Upper lobe of left lung (tissue), 6 donors: Measurements from ENCODE around the gene FAM110A. TPM values are rescaled to one million over a fixed set of nuclear protein-coding genes. Genes with fewer than 3 reads are reported as not detected.
A peak's percentile ranks its signal among the peaks of the same experiment; 100 is the strongest.
"Not testable (repeated sequence)": the region's sequence is repeated elsewhere in the genome, so short reads cannot be mapped to it uniquely, and the experiment has no call there.

ENCODE experiments used
- ATAC-seq, 2 donors: fragments of 200-7000 bp; cut with Tn5 transposase; one replicate each; pipeline ENCODE4 v1.9.1; 2022; ENCODE audit warnings: mild to moderate bottlenecking in 2 of 2, moderate library complexity in 2 of 2; ENCODE audit not compliant: low FRiP score in 2 of 2
- DNase-seq, 2 donors: peaks; one replicate each; pipeline ENCODE4 v3.0.0-alpha.2; 2019 to 2020
- H3K27ac ChIP-seq, 4 donors: fragments of 200-600 bp; sonication (generic); one replicate each; pipeline ENCODE4 v1.5.1; 2016 to 2019
- H3K27me3 ChIP-seq, 4 donors: fragments of 200-600 bp; sonication (generic); one replicate each; pipeline ENCODE4 v1.5.1; 2017 to 2019
- H3K36me3 ChIP-seq, 4 donors: fragments of 200-600 bp; sonication (generic); one replicate each; pipeline ENCODE4 v1.5.1; 2016 to 2019
- H3K4me1 ChIP-seq, 4 donors: fragments of 200-600 bp; sonication (generic); one replicate each; pipeline ENCODE4 v1.5.1; 2018 to 2019
- H3K4me3 ChIP-seq, 4 donors: fragments of 200-600 bp; sonication (generic); one replicate each; pipeline ENCODE4 v1.5.1; 2017 to 2019; ENCODE audit warnings: mild to moderate bottlenecking in 2 of 4, moderate library complexity in 1 of 4
- H3K9me3 ChIP-seq, 4 donors: fragments of 200-600 bp; sonication (generic); one replicate each; pipeline ENCODE4 v1.5.1; 2018 to 2019
- EP300 ChIP-seq, 4 donors: sonication (generic); formaldehyde crosslinking; IDR thresholded peaks; one replicate each; pipeline ENCODE4 v1.5.1; 2017; ENCODE audit warnings: antibody characterized with exemption in 4 of 4, control low read depth in 2 of 4
- POLR2A ChIP-seq, 4 donors: fragments of 450-650 bp; IDR thresholded peaks; one replicate each; pipeline ENCODE4 v1.5.1; 2016 to 2017; ENCODE audit warnings: antibody characterized with exemption in 4 of 4, mild to moderate bottlenecking in 2 of 4
- POLR2AphosphoS5 ChIP-seq, 2 donors: sonication (generic); formaldehyde crosslinking; IDR thresholded peaks; one replicate each; pipeline ENCODE4 v1.5.1; 2017; ENCODE audit warnings: antibody characterized with exemption in 2 of 2
- WGBS, 2 donors: methylation state at CpG; one replicate each; pipeline ENCODE4 v1.1.5; 2017 to 2018; 5-methylcytosine and 5-hydroxymethylcytosine counted together
- total RNA-seq, 6 donors: library from RNA; depleted of rRNA in 4 of 6; stranded (reverse); fragments of >200 nt in 4 of 6; gene quantifications; one replicate each; pipeline versions ENCODE4 v1.1.0 to v1.2.1, GENCODE V29; 2016 to 2021
- TF ChIP-seq, protein P1 (sequence below), 6 experiments: fragments of 450-650 bp in 4 of 6; fragments of 200-600 bp in 2 of 6; sonication (generic) in 2 of 6; IDR thresholded peaks; one replicate each; pipeline ENCODE4 v1.5.1; 2016 to 2019; ENCODE audit warnings: antibody characterized with exemption in 6 of 6
- donor health status: DM: no; HTN: no; CAD: no; lungs with moderate emphysema.
- donor health status: DM: no; HTN: yes; CAD: no; lungs with severe emphysema.

FAM110A gene
- total RNA-seq, 6 donors from 2014 or later: 13.2 to 27.9 (median 19.9) TPM

DNA sequence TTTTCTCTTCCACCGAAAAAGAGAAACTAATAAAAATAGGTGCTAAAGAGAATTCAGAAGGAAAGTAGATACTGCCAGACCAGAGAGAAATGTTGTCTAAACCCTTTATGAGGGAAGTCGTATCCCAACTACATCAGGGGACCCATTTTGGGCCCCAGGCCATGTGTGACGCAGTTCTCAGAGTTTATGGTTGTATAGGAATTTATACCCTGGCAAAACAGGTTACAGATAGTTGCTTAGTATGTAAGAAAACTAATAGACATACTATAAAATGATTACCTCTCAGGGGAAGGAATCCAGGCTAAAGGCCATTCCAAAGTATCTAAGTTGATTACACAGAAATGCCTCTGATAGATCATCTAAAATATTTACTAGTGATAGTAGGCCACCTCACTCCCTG is 36.6 kb upstream of the FAM110A start:
- Histone ChIP-seq H3K4me1 (no peaks in the 10 kb centered on the region), H3K4me3 (no peak overlapping the region), H3K9me3 (peaks cover under 1 to 7% (median 5%) of the 10 kb centered on the region in 4 donors), H3K36me3 (no peaks in the 10 kb centered on the region), H3K27ac (no peak overlapping the region), H3K27me3 (no peaks in the 10 kb centered on the region)
- ATAC-seq (no peak), DNase-seq (no peak)
- TF ChIP-seq EP300 (IDR thresholded peaks at IDR 0.05) (no peak), POLR2A (IDR thresholded peaks at IDR 0.05) (no peak), POLR2AphosphoS5 (IDR thresholded peaks at IDR 0.05) (no peak)
- TF ChIP-seq, protein P1, sequence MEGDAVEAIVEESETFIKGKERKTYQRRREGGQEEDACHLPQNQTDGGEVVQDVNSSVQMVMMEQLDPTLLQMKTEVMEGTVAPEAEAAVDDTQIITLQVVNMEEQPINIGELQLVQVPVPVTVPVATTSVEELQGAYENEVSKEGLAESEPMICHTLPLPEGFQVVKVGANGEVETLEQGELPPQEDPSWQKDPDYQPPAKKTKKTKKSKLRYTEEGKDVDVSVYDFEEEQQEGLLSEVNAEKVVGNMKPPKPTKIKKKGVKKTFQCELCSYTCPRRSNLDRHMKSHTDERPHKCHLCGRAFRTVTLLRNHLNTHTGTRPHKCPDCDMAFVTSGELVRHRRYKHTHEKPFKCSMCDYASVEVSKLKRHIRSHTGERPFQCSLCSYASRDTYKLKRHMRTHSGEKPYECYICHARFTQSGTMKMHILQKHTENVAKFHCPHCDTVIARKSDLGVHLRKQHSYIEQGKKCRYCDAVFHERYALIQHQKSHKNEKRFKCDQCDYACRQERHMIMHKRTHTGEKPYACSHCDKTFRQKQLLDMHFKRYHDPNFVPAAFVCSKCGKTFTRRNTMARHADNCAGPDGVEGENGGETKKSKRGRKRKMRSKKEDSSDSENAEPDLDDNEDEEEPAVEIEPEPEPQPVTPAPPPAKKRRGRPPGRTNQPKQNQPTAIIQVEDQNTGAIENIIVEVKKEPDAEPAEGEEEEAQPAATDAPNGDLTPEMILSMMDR (IDR thresholded peaks at IDR 0.05): no peak
- WGBS, 2 donors: 79 to 94% methylated on average over 3 of the region's 3 CpGs

DNA sequence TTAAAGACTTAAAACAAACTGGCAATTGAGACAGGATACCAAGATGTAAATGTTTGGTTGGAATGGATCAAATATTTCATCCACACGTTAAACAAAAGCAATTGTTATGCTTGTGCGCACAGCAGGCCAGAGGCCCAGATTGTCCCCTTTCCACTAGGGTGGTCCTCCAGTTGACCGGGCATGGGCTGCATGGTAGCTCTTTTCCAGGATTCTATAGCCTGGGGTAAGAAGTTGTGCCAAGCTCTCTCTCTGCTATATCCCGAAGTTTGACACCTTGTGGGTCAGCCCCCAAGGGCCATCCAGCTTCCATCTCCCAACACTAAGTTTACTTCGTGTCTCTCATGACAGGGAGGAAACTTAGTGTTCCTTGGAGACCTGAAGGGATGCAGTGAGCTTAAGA is 34.8 kb upstream of the FAM110A start:
- H3K9me3 ChIP-seq, DNase-seq, H3K27ac ChIP-seq, H3K4me1 ChIP-seq, H3K4me3 ChIP-seq, H3K27me3 ChIP-seq, H3K36me3 ChIP-seq, ATAC-seq: not testable (repeated sequence)
- WGBS, 2 donors: 58 to 64% methylated on average over 5 of the region's 5 CpGs

DNA sequence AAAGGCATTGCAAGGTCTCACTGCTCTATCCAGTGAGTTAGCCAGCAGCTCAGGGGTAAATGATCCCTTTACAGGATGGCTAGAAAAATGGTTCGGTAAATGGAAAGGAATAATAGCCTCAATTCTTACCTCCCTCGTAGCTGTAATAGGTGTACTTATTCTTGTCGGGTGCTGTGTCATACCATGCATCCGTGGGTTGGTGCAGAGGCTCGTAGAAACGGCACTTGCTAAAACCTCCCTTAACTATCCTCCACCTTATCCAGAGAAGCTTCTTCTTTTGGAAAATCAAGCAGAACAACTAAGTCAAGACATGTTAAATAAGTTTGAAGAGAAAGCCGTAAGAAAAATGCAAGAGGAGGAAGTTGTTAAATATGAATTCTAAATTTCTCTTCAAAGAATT is 33.5 kb upstream of the FAM110A start:
- ATAC-seq, H3K36me3 ChIP-seq, H3K27ac ChIP-seq, H3K9me3 ChIP-seq, H3K4me1 ChIP-seq, H3K4me3 ChIP-seq, H3K27me3 ChIP-seq, DNase-seq: not testable (repeated sequence)
- WGBS, 2 donors: 88 to 92% methylated on average over 7 of the region's 7 CpGs

DNA sequence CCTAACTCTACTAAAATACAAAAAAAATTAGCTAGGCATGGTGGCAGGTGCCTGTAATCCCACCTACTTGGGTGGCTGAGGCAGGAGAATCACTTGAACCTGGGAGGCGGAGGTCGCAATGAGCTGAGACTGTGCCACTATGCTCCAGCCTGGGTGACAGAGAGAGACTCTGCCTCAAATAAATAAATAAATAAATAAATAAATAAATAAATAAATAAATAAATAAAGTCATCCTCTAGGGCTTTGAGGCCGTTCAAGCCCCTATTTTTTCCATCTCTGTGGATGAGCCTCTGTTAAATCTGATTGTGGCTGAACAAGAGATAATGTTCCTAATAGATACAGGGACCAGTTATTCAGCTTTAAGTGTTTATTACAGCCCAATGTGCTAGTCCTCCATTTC is 31.8 kb upstream of the FAM110A start:
- Histone ChIP-seq H3K36me3 (no peaks in the 10 kb centered on the region), H3K27me3 (no peaks in the 10 kb centered on the region), H3K9me3 (peaks cover 0 to 5% (median 1%) of the 10 kb centered on the region in 4 donors), H3K27ac (no peak overlapping the region), H3K4me1 (no peaks in the 10 kb centered on the region), H3K4me3 (no peak overlapping the region)
- TF ChIP-seq POLR2AphosphoS5 (IDR thresholded peaks at IDR 0.05): no peak
- TF ChIP-seq, protein P1 (IDR thresholded peaks at IDR 0.05): no peak
- TF ChIP-seq EP300 (IDR thresholded peaks at IDR 0.05): no peak
- no peak for TF ChIP-seq POLR2A (IDR thresholded peaks at IDR 0.05)
- ATAC-seq: no peak
- WGBS, 2 donors: 79 to 89% methylated on average over 3 of the region's 3 CpGs
- no peak for DNase-seq

DNA sequence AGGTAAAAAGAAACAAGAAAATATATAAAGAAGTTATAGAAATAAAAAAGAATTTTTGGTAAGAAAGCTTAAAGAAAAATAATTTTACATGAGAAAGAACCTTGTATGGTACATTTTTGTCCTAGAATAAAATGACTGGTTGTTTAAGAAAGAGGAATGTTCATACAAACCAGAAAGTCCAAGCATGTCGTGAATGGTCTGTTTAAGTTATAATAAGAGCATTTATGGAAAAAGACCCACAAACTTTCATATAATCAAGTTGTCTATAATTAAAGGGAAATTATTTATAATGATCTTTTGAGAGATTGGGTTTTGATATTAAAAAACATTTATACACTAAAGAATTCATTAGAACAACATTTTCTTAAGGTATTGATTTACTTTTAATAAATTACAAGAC is 27.8 kb upstream of the FAM110A start:
- Histone ChIP-seq H3K27ac (no peak overlapping the region), H3K27me3 (no peaks in the 10 kb centered on the region), H3K4me1 (no peaks in the 10 kb centered on the region), H3K4me3 (no peak overlapping the region), H3K36me3 (no peaks in the 10 kb centered on the region), H3K9me3 (peaks cover 0 to 5% (median 1%) of the 10 kb centered on the region in 4 donors)
- DNase-seq (no peak), ATAC-seq (no peak)
- WGBS, 2 donors: 16 to 23% methylated on average over 1 of the region's 1 CpG
- TF ChIP-seq EP300 (IDR thresholded peaks at IDR 0.05) (no peak), POLR2AphosphoS5 (IDR thresholded peaks at IDR 0.05) (no peak), POLR2A (IDR thresholded peaks at IDR 0.05) (no peak)
- TF ChIP-seq, protein P1 (IDR thresholded peaks at IDR 0.05): no peak

DNA sequence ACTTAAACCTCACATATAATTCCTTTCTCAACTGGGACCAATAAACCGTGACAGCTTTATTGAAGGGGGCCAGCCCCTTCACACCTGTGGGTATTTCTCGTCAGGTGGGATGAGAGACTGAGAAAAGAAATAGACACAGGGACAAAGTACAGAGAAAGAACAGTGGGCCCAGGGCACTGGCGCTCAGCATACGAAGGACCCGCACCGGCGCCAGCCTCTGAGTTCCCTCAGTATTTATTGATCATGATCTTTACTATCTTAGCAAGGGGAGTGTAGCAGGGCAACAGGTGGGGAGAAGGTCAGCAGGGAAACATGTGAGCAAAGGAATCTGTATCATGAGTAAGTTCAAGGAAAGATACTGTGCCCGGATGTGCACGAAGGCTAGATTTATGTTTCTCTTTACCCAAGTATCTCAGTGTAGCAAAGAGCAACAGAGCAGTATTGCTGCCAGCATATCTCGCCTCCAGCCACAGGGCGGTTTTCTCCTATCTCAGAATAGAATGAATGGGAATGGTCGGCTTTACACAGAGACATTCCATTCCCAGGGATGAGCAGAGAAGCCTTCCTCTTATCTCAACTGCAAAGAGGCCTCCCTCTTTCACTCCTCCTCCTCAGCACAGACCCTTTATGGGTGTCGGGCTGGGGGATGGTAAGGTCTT is 21.6 kb upstream of the FAM110A start:
- peak in 1 of 2 donors; percentile 54 for DNase-seq
- not testable (repeated sequence) for H3K4me3 ChIP-seq, H3K9me3 ChIP-seq, H3K36me3 ChIP-seq, H3K4me1 ChIP-seq, H3K27ac ChIP-seq, H3K27me3 ChIP-seq, ATAC-seq
- WGBS, 2 donors: 68 to 74% methylated on average over 13 of the region's 13 CpGs

DNA sequence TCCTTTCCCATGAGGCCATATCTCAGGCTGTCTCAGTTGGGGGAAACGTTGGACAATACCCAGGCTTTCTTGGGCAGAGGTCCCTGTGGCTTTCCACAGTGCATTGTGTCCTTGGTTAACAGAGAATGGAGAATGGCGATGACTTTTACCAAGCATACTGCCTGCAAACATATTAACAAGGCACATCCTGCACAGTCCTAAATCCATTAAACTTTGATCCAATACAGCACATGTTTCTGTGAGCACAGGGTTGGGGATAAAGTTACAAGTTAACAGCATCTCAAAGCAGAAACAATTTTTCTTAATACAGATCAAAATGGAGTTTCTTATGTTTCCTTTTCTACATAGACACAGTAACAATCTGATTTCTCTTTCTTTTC is 21.1 kb upstream of the FAM110A start:
- not testable (repeated sequence) for H3K4me3 ChIP-seq, H3K27me3 ChIP-seq, H3K9me3 ChIP-seq, H3K36me3 ChIP-seq, H3K27ac ChIP-seq, DNase-seq, H3K4me1 ChIP-seq, ATAC-seq
- 39 to 67% methylated on average over 2 of the region's 2 CpGs for WGBS, 2 donors
